ENCODE results near the gene SORBS1.

Gene SORBS1

DNA sequence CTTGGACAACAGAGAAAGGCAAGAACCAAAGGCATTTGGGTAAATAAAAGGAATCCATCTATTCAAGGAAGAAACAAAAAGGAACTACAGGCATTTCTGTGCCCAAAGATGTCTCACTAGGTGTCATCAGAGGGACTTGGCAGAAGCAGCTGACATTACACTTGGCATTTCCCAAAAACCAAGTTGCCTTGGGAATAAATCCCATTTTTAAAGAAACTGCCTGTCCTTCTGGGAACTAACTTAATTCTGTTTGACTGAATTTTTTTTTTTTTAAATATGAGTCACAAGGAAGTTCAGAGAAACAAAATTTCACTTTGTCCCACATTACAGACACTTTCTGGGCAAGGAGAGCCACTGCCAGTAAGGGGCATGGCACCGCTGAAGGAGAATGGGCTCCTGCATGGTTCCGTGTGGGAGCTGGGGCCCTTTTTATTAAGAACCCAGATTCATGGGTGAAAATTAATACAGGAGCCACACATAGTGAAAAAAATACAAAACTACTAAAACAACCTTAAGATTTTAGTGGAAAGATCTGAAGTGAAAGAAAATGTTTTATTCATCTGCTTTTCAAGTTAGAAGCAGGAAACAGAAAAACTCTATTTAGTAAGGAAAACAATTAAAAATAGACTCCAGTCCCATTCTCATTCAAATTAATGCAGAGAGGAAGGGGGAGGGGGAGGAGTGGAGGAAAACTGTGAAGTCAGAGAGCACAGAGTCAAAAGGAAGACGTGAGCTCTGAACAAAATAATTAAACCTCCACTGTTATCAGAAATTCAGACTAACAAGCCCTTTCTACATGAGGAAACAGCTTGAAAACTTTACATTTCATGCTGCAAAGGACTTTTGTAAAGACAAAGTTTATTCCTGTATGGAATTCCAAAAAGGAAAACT lies 151.9 kb downstream of the SORBS1 start:
- DNase-seq (ENCODE audit: low read depth) = no peak

DNA sequence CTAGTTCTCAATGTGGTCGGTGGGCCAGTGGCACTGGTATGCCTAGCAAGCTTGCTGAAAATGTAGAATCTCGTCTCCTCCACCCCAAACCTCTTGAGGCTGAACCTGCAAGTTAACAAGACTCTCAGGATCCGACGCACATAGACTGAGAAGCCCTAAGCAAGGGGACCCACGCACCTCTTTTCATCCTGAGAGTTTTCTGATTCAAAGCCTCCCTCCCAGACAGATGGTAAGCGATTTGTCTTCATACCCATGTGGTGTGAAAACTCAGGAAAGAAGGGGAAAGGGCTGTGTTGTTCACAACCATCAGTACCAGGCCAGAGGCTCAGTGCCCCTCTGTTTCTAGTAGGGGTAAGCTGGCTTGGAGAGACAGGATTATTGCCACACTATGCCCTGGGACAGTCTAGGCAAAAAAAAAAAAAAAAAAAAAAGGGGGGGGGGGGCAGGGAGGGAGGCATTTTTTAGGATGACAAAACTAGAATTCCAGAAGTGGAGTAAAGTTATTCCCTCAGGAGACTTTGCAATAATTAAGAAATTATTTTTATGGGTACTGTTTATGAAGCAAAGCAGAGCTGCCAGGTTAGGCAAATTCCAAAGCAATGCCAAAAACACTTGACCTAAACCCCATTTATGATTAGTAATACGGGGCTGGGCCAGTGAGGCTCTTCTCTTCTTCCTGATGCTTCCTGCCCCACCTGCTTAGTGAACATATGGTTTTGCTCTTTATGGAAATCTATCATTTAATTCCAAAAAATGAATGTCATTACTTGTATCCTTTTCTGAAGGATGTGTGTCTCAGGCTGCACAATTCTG lies 152.8 kb downstream of the SORBS1 start:
- DNase-seq (ENCODE audit: low read depth) = peak; percentile 4

GRCh38 chr10:95407546-95407945 lies 153.6 kb downstream of the SORBS1 start:
- no peak for DNase-seq (ENCODE audit: low read depth)

DNA sequence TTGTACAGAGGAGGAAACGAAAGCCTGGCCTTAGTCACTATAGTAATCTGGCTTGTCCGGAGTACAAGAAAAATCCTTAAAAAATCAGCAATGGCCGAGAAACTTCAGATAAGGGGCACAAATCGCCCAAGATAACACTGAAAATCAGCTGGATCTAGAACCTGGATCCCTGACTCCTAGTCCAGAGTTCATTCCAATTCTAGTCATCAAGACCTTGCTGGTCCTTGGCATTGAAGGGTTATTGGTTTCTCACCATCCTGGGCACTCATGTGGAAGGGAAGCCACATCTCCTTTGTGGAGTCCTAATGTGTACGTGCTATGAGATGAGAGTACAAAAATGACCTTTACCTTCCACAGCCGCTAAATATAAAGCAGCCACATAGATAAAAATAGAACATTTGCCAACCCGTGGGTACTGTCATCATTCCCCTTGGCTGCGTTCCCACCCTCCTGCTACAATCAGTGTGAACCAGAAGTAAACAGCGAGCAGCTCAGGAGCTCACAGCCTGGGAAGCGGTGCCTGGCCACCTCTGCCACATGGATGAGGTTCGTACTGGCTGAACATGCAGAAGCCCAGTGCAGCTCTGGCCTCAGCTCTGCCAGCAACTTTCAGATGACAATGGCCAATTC lies 154.4 kb downstream of the SORBS1 start:
- DNase-seq (ENCODE audit: low read depth) = no peak

- no peak for DNase-seq (ENCODE audit: low read depth)
Measured at GRCh38 chr10:95405655-95406054, 155.5 kb downstream of the SORBS1 start.

- DNase-seq (ENCODE audit: low read depth) = no peak
Measured at GRCh38 chr10:95404864-95405263, 156.3 kb downstream of the SORBS1 start.

GRCh38 chr10:95404462-95404858 lies 156.7 kb downstream of the SORBS1 start:
- DNase-seq (ENCODE audit: low read depth) = no peak

DNA sequence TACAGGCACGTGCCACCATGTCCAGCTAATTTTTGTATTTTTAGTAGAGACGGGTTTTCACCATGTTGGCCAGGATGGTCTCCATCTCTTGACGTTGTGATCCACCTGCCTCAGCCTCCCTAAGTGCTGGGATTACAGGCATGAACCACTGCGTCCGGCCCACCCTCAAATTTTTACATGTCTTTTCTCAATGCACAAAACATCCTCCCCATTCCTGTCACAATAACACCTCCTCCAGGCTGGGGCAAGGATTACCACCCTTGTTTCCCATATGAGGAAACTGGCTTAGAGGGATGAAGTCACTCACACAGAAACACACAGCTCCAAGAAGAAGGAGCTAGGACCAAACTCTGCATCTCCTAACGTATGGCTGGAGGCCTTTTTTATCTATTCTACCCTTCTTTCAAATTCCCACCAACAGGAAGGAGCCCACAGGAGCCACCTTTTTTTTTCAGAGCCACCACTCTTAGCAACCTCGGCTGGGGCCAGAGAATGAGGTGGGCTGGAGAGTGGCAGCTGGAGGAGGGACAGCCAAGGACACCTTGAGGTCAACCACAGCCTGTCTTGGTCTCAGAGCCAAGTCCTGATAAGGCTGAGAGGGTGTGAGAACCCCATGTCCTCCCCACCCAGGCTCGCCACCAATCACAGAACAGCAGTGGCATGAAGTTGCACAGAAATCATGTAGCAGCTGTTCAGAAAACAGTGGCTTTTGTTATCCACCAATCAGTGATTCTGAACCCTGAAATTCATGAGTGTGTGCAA lies 157.3 kb downstream of the SORBS1 start:
- no peak for DNase-seq (ENCODE audit: low read depth)

DNA sequence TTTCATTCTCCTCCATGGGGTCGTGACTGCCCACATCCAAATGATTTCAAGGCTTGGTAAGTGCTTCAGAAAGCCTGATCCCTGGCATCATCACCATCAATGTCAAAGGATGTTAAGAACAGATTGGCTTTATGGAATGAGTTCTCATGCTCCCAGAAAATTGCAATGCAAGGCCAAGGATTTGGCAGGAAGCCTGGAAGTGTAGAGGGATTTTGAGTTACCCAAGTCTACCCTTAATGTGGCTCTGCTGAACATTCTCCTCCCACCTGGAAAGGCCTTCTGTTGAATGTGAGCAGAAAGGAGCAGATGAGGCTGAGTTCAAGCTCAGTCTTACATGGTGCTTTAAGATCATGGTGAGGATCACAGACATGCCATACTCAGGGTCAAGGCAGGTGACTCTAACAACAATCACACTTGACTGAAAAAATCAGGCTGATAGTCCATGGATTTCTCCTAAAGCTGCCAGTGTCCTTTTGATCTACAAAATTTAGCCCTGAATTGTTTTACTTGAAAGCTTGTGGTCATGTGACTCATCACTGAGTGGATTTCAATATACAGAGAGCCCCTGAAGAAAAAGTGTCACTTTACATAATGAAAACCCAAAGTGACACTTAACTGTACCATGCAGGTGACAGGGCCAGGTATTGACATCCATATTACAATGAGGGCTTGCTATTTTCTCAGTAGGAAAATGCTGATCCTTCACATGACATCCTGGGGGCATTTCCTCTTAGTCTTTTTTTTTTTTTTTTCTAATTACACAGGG lies 159.3 kb downstream of the SORBS1 start:
- DNase-seq (ENCODE audit: low read depth) = no peak

DNA sequence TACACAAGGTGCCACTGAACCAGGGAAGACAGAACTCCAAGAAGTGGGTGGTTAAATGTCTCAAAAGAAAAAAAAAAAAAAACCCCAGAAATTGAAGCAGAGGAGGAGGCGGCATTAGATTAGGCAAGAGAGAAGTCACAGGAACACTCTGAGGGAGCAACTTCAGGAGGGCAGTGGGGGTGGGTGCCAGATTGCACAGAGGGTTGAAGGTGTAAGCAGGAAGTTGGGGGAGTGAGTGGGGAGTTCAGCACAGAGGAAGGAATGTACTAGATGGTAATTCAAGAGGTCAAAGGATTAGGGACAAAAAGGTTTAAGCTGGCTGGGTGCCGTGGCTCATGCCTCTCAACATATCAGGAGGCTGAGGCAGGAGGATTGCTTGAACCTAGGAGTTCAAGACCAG lies 160.4 kb downstream of the SORBS1 start:
- no peak for DNase-seq (ENCODE audit: low read depth)

DNA sequence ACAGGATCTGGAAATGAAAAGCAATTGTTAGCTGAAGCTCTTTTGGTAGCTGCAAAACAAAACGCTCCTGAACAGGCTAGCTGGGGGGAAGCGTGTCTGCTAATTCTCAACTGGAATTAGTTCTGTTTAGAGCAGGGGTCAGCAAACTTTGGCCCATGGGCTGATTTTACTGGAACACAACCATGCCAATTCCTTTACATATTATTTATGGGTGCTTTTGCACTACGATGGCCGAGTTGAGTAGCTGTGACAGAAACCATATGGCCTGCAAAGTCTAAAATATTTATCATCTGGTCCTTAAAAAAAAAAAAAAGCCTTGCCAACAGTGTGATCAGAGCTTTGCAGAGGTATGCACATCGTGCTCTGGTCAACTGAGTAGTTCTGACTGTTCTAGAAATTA lies 162.0 kb downstream of the SORBS1 start:
- DNase-seq (ENCODE audit: low read depth) = no peak

- DNase-seq (ENCODE audit: low read depth) = no peak
Measured at GRCh38 chr10:95397747-95398146, 163.4 kb downstream of the SORBS1 start.

DNA sequence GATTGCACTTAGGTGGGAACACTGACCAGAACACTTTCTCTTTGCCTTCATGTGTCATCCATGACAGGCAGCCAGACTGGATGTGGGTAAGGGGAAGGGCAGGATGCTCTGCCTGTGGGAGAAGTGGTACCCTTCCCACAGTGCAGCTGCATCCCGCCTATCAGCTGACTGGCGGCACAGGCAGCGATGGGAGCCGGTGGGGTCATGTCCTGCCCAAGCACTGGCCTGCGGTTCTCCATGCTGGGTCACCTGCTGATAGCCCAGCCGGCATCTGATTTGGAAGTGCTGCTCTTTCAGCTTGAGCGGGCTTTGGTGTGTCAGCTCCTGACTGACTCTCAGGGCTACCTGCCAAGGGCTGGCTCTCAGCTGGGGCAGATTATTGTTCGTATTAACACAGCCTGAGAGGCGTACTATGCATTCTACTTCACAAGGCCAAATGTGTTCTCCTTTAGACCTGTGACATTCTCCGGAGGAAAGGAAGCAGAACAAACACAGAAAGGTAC lies 165.2 kb downstream of the SORBS1 start:
- no peak for DNase-seq (ENCODE audit: low read depth)

GRCh38 chr10:95394161-95394880 lies 166.8 kb downstream of the SORBS1 start:
- no peak for DNase-seq (ENCODE audit: low read depth)

GRCh38 chr10:95392681-95393164 lies 168.4 kb downstream of the SORBS1 start:
- DNase-seq (ENCODE audit: low read depth) = no peak

DNA sequence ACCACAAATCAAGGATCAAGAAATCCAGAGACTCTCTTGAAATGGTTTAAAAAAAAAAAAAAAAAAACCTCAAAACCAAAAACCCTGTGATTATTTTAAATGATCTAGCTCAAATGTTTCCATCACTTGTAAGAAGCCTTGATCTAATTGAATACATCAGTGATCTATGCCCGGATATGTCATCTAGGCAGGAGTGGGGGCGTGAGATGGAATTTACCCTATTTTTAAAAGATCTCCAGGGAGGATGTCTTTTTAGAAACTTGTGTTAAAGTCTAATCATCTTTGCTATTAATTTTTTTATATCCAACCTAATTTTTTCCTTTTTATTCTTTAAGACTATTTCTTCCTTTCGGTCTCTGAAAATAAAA lies 169.0 kb downstream of the SORBS1 start:
- no peak for DNase-seq (ENCODE audit: low read depth)

- peak; percentile 9 for DNase-seq (ENCODE audit: low read depth)
Measured at GRCh38 chr10:95391581-95392216, 169.5 kb downstream of the SORBS1 start.

DNA sequence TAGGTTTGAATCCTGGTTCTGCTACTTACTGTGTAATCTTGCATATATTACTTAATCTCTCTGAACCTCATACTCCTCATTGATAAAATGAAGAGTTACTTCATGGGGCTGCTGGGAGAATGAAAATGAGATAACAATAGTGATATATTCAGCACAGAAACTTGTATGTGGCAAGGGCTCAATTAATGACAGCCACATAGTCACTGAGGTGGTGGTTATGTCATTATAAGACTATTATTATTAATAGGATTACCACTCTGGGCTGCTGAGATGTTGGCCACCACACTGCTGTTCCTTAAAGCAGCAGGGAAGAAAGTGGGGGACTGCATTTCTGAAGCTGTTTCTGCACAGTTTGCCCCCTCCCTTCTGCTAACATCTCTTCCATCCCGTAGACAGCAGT lies 170.0 kb downstream of the SORBS1 start:
- DNase-seq (ENCODE audit: low read depth) = no peak

GRCh38 chr10:95389982-95390381 lies 171.2 kb downstream of the SORBS1 start:
- DNase-seq (ENCODE audit: low read depth) = no peak

DNA sequence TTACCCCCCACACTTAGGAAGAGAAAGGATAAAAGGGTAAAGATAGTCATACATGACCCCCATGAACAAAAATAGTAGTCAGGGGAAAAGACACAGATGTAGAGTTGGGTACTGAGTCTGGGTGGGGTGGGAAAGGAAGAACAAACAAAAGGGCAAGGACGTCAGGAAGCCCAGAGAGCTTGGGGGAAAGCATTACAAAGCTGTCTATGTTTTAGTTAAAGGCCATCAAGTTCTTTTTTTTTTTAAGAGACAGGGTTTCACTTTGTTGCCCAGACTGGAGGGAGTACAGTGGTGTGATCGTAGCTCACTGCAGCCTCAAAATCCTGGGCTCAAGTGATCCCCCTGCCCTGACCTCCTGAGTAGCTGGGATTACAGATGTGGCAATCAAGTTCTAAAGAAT lies 172.0 kb downstream of the SORBS1 start:
- DNase-seq (ENCODE audit: low read depth) = no peak
